GM03348 (cell line): Measurements from ENCODE around the gene COX15.
"Not testable (repeated sequence)": the region's sequence is repeated elsewhere in the genome, so short reads cannot be mapped to it uniquely, and the experiment has no call there.

Experiments
- DNase-seq: peaks from one replicate; pipeline ENCODE4 v3.0.0; 2012; ENCODE audit warnings: low spot score

COX15 gene

DNA sequence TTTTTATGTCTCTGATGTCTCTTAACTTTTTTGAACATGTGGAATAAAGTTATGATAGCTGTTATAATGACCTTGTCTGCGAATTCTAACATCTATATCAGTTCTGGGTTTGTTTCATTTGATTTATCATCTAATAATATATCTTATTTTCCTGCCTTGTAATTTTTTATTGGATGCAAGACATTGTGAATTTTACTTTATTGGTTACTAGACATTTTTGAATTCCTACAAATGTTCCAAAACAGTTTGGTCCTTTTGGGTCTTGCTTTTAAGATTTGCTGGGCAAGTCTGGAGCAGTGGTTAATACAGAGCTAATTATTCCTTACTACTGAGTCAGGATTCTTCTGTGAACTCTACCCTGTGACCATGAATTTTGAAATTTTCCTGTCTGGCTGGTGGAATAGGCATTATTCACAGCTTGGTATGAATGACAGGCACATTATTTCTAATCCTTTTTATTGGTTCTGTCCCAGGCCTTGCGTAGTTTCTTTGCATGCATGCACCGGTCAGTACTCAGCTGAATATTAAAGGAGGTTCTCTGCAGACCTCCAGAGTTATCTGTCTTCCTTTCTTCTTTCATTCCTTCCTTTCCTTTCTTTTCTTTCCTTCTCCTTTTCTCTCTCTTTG is 9.1 kb upstream of the COX15 start:
- no peak for DNase-seq

DNA sequence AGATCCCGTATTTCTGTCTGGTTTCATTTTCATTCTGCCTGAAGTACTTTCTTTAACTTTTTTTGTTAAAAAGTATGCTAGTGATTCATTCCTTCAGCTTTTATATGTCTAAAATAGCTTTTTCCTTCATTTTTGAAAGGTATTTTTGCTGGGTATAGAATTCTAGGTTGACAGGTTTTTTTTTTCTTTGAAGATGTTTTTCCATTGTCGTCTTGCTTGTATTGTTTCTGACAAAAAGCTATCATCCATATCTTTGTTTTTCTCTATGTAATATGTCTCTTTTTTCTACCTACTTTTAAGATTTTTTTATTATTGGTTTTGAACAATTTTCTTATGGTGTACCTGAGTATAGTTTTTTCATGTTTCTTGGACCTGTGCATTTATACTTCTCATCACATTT is 8.3 kb upstream of the COX15 start:
- DNase-seq = no peak

DNA sequence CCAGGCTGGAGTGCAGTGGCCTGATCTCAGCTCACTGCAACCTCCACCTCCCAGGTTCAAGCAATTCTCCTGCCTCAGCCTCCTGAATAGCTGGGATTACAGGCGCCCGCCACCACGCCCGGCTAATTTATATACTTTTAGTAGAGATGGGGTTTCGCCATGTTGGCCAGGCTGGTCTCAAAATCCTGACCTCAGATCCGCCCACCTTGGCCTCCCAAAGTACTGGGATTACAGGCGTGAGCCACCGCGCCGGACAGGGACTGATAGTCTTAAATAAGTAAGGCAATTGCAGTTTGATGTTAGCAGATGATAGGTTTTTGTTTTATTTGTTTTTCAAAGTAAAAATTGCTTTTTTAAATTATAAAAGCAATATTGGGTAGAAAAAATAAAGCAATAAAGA is 2.2 kb upstream of the COX15 start:
- not testable (repeated sequence) for DNase-seq

DNA sequence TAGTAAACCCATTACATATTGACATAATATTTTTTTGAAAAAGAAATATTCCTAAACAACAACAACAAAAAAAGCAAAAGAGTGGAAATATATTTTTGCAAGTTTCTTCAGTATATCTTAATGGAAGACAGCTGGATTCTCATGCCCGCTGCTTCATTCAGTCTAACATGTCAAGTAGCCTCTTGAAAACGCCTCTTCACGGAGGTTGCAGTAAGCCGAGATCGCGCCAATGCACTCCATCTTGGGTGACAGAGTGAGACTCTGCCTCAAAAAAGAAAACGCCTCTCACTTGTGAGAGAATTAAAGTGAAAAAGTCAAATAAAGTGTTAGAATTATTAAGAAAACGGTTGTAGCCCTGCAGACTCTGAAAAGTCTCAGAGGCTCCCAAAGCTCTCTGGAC is 1.4 kb upstream of the COX15 start:
- DNase-seq = peak; percentile 15

DNA sequence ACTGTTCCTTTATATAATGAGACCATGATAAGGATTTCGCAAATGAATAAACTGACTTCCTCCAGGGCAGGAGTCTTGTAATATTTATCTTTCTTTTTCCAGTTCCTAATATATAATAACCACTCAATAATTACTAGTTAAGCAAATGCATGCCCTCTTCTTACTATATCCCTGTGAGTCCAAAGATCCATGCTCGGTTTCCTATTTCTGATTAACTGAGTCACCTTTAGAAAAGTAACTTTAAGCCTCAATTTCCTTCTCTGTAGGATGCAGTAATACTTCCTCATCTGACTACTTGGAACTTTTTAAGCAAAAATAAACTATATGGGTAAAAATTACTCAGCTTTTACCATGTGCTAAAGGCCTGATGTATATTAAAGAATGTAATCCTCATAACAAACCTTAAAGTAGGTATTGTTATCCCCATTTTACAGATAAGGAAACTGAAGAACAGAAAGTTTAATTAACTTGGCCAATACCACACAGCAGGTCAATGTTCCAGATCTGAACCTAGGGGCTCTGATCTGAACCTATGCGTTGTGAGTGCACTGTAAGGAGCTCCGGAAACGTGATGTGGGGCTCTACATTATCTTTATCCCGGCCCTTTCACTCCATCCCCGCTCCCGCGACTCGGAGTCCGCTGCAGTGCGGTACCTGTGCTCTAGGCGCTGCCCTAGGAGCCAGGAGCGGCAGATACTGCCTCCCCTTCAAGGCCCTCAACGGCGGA is 458 bp downstream of the COX15 start:
- no peak for DNase-seq

GRCh38 chr10:99730026-99730425 is 1.9 kb downstream of the COX15 start:
- no peak for DNase-seq

DNA sequence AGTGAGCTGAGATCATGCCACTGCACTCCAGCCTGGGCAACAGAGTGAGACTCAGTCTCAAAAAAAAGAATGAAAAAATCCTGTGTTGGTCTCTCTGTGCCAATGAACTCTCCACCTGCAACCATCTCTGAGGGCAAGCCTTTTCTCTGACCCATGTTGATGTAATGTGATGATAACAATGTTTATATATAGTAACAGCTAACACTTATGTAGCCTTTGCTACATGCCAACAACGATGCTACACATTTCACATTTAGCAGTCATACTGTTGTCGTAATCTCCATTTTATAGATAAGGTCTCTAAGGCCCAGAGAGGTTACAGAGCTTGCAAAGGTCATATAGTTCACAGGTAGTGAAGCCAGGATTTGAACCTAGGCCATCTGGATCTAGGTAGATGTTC is 11.5 kb downstream of the COX15 start:
- DNase-seq = no peak

- no peak for DNase-seq
Measured at GRCh38 chr10:99714446-99714845, 17.5 kb downstream of the COX15 start.

DNA sequence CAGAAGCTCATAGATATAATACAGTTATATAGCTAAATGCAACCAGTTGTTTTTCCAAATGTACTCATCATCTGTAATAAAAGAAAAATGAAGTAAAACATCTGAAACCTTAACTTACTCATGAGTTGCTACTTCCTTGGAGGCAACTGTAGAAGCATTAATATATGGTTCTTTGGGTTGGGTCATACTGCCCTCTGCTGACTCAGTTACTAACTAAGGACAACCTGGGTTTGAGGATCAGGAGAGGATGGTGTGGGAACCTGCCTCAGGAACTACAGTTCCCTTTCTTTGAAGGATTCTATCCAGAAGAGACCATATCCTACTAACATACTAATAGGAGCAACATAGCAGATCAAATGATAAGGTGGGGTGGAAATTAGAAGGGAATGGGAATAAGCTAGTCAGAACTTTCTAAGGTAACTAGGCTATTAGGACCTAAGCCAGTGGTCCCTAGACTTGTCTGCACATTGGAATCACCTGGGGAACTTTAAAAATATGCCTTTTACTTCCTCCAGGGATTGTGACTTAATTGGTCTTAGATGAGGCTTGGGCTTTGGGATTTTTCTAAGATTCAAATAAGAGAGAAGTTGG is 20.7 kb downstream of the COX15 start:
- DNase-seq = peak; percentile 63

DNA sequence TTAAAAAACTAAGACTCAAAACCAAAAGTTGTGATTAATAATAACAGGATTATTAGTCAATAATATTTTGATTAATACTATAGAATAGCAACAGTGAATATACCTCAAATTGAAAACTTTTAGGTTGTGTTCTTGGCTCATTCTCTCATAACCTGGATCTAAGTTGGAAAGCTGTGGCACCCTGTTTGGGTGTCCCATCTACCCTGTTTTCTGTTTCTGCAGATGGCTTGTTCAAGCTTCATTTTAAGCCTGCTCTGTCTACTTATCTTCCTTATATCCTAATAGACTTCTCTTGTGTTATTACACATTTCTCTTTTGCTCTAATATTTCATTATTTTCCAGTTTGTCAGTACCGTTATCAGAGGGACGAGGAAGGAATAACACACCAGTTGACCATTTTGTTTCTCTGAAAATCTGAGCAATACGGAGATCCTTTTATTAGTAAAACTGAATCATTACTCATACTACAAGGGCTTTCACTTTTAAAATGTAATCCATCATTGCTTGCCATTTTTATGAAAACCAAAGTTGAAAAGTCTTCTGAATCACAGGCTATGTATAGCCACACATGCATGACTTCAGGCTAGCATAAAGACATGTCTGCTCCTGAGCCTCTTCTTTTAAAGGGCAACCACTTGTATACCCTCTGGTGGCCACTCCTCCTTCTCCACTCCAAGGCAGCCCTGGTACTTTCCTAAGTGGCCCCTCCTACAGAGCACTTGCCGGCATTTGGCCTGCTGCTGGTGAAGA is 22.3 kb downstream of the COX15 start:
- peak; percentile 47 for DNase-seq

GRCh38 chr10:99708428-99709012 is 23.4 kb downstream of the COX15 start:
- peak; percentile 21 for DNase-seq

- no peak for DNase-seq
Measured at GRCh38 chr10:99700649-99701048, 31.3 kb downstream of the COX15 start.

GRCh38 chr10:99698504-99699080 is 33.3 kb downstream of the COX15 start:
- no peak for DNase-seq

DNA sequence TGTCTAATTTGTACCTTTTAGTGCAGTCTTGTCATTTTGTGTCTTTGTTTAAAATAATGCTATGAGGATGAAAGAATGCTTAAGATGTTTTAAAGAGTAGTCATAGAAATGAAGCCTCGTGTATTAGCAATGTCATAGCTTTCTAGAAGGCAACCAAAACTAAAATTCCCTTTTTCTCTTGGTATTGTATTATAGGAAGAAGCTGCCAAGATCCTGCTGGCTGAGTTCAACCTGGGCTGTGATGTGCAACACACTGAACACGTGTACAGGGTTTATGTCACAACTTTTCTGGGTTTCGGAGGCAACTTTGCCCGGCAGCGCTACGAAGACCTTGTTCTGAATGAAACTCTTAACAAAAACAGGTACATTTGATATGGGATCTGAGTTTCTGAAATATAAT is 36.2 kb downstream of the COX15 start:
- DNase-seq = peak; percentile 50

DNA sequence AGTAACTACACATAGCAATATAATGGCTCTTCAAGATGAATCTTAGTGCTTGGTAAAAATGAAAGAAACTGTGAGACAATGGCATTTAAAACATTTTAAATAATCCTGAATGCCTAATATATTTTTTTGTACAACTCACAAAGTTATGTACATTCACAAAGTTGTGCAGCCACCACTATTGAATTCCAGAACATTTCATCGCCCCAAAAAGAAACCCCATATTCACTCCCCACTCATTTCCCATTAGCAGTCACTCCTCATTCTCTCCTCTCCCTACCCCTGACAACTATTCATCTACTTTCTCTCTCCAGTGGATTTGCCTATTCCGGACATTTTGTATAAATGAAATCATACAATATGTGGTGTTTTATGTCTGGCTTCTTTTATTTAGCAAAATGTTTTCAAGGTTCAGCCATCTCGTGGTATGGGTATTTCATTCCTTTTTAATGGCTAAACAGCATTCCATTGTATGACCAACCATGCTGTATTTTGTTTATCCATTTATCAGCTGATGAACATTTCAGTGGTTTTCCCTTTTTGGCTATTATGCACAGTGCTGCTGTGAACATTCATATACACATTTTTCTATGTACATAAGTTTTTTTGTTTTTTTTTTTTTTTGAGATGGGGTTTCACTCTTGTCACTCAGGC is 37.9 kb downstream of the COX15 start:
- DNase-seq = peak; percentile 57

DNA sequence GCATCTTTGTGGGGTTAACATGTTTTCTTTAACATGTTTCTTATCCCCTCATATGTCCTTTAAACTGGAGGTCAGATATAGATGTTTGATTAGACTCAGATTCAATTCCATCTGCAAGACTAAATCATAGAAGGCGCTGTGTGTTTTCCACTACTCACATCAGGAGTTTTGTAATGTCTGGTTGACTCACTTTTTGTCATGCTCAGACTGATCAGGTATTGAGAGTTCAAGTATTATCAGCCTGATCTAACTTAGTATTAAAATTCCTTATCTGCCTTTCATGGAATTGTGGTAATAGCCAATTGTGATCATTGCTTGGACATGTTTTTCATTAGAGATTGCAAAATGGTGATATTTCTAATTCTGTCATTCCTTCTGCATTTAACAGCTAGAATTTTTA is 42.5 kb downstream of the COX15 start:
- no peak for DNase-seq

DNA sequence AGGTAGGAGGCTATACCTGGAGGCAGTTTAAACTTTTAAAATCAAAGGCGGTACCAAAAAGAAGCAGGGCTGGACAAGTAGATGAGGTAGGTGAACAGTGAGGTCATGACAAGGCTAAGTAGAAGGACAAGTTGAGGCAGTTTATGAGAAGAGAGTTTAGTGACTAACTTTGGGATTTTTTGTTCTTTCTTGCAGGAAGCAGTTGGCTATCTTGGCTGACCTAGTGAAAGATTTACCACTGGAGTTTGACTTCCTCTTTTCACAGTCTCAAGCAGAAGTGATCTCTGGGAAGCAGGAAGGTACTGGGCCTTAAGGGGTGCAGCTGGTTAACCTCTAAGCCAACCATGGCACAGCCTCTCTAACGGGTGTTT is 46.3 kb downstream of the COX15 start:
- DNase-seq = no peak

DNA sequence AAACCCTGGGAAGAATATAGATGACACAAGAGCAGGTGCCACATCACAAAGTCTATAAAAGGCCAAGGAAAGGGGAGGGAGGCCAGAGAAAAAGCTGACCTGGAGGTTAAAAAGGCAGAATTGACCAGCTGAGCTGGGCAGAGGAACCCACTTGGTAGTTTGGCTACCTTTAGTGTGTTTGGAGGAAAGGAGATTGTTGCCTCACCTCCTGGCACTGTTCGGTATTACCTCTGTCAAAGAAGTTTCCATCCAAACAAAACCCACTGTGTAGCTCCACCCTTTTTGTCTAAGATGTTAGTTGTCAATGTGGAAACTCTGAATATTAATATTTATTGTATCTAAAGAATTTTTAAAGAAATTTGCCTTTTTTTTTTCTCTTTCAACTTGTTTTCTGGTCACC is 49.2 kb downstream of the COX15 start:
- DNase-seq = no peak
